SH-SY5Y (cell line): ENCODE measurements around the gene LRRC57.

Experiments used
- GATA2 ChIP-seq: IDR thresholded peaks from 2 replicates; pipeline ENCODE4 v1.6.1; 2011; ENCODE audit warnings: mild to moderate bottlenecking, low read depth, low read length
- GATA3 ChIP-seq: IDR thresholded peaks from 2 replicates; pipeline ENCODE4 v1.6.1; 2011; ENCODE audit warnings: low read depth, mild to moderate bottlenecking, low read length, moderate library complexity

LRRC57 gene

GRCh38 chr15:42548249-42549031, at the start of gene LRRC57, which contains the start of gene HAUS2:
TSS of gene LRRC57 (minus strand) at chr15:42548793. CDS start at chr15:42548434, 359 bp downstream.
TSS of gene HAUS2 (plus strand) at chr15:42548838. CDS start at chr15:42548873, 35 bp downstream.
- TF ChIP-seq GATA2 (no peak), GATA3 (no peak)

- TF ChIP-seq GATA3 (no peak), GATA2 (no peak)
These were observed 47.1 kb upstream of the LRRC57 start for GRCh38 chr15:42595626-42596240.

- no peak for TF ChIP-seq GATA2
These were observed 45.5 kb upstream of the LRRC57 start for GRCh38 chr15:42594095-42594494.

GRCh38 chr15:42593143-42593542, 44.5 kb upstream of the LRRC57 start:
- no peak for TF ChIP-seq GATA2
- TF ChIP-seq GATA3, result no peak

GRCh38 chr15:42592716-42593115, 44.1 kb upstream of the LRRC57 start:
- TF ChIP-seq GATA3, result no peak
- no peak for TF ChIP-seq GATA2

- no peak for TF ChIP-seq GATA3
- no peak for TF ChIP-seq GATA2
These were observed 42.8 kb upstream of the LRRC57 start for GRCh38 chr15:42591238-42591934.

- no peak for TF ChIP-seq GATA3
- TF ChIP-seq GATA2, result no peak
These were observed 42.1 kb upstream of the LRRC57 start for GRCh38 chr15:42590619-42591237.

GRCh38 chr15:42584031-42584765, 35.6 kb upstream of the LRRC57 start:
- TF ChIP-seq GATA3 (no peak), GATA2 (no peak)

- TF ChIP-seq GATA3 (no peak), GATA2 (no peak)
These were observed 34.2 kb upstream of the LRRC57 start for GRCh38 chr15:42582569-42583375.

GRCh38 chr15:42581272-42581730, 32.7 kb upstream of the LRRC57 start:
- no peak for TF ChIP-seq GATA2
- no peak for TF ChIP-seq GATA3

GRCh38 chr15:42578984-42579537, 30.5 kb upstream of the LRRC57 start:
- TF ChIP-seq GATA2 (no peak), GATA3 (no peak)

- no peak for TF ChIP-seq GATA2
- no peak for TF ChIP-seq GATA3
These were observed 29.0 kb upstream of the LRRC57 start for GRCh38 chr15:42577514-42578031.

GRCh38 chr15:42576776-42577175, 28.2 kb upstream of the LRRC57 start:
- no peak for TF ChIP-seq GATA2
- TF ChIP-seq GATA3, result no peak
